HG02852 (cell line): ENCODE measurements around the gene CLN5.
"Not testable (repeated sequence)": the region's sequence is repeated elsewhere in the genome, so short reads cannot be mapped to it uniquely, and the experiment has no call there.

Source experiments
- ATAC-seq: cut with Tn5 transposase; IDR thresholded peaks from one replicate; pipeline ENCODE4 v1.9.1; 2021; ENCODE audit warnings: mild to moderate bottlenecking, moderate library complexity; ENCODE audit not compliant: unreplicated experiment

CLN5 gene

DNA sequence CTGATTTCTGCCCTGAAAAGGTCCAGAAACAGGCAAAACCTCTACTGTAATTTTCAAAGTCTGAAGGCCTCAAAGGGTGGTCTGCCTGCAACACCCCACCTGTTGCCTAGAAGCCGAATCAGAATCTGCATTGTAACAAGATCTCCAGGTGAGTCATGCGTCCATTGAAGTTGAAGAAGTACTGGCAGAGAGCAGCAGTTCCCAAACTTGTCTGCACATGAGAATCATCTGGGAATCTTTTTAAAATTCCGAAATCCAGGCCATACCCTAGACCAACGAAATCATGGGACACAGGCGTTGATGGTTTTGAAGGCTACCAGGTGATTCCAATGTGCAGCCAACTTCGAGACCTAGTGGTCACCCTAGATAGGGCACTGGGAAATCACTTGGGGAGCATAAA is 16.0 kb upstream of the CLN5 start:
- no peak for ATAC-seq

DNA sequence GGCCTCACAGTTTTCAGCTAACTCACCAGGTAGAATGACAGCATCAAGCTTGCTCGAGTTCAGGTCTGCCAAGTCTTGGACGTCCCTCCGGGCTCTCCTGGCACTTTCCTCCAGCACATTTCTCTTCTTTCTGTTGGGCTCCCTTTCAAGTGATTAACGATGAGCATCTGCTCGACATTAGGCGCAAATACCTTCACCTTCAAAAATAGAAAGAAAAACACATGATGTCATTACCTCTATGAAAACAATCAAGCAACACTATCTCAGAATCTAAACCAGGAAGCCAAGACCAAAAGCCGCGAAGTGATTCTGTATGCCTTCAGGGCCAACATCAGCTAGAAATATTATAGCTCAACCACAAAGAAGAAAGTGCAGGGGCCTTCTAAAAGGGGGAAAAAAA is 15.4 kb upstream of the CLN5 start:
- ATAC-seq, result no peak

DNA sequence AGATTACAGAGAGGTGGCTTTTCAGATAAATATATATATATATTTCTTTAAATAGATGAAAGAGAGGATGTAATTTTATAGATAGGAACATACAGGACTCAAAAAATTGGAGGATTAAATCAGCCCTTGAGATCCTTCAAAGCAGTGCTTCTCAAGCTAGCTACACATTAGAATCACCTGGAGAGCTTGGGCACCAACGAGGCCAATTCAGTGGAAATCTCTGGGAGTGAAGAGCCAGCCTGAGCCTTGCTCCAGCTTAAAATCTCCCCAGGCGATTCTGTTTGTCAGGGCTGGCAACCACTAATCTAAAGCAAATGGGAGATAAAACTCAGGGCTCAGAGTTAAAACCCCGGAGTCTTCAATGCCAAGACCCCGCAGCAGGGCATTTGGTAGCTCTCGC is 15.0 kb upstream of the CLN5 start:
- no peak for ATAC-seq

DNA sequence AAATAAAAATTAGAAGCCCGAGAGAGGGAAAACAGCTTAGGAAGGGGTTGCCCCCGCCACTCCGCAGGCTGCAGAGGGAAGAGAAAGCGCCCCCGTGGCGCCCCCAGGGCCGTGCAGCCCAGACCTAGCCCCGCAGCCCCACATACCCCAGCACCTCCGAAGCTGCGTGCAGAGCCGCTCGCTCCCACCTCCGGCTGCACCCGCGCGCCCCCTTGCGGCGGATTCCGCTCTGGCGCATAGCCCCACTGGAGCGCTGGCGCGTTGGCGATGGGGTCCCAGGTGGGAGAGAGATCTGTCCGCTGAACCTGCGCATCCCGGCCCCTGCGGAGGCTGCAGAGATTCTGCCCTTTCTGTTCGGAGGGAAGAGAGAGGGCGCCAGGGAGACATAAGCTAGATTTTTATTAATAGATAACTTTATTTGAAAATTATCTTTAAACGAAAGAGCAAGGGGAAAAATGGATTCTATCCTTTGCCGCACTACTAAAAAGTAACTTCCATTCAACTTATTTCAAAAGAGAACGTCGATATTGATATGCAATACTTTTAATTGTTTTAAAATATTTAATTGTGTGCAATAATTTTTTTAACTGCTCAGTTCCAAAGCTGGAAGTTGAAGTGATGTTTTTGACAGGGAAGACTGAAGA is 11.7 kb upstream of the CLN5 start:
- peak; percentile 99 for ATAC-seq

DNA sequence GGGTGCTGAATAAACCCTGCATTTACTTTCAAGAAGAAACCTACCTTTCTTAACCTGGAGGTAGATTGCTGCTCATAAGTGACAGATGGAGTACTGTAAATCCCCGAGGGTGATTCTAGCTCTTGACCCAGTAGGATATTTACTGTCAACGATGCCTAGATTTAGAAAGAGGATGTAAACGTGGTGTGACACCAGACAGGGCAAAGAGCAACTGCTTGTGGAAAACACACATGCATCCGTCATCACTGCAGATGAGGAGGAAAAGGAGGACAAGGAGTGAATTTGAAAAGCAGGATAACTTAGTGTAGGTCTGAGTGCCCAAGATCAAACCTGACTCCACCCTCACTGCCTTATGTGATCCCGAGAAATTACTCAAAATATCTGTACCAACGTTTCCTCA is 9.8 kb upstream of the CLN5 start:
- ATAC-seq, result no peak

- ATAC-seq, result no peak
Measured at GRCh38 chr13:76983676-76984075, 8.2 kb upstream of the CLN5 start.

GRCh38 chr13:76991432-76991795 is 467 bp upstream of the CLN5 start:
- ATAC-seq, result peak; percentile 57

- peak; percentile 5 for ATAC-seq
Measured at GRCh38 chr13:76992548-76993001, 694 bp downstream of the CLN5 start.

DNA sequence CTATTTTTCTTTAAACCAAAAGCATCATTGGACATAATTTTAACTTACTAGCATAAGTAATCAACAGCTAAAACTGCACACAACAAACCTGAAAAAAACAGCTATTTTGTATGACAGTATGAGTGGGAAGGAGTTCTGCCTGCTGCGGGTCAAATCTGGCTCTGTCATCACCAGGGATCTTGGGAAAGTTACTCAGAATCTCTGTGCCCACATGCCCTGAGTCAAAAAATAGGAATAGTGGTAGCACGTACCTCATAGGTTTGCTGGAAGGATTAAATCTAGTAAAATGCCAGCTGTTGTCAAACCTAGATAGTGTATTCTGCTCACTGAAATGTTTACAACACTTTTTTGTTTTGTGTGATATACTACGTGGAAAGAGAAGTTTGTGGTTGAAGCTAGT is 1.1 kb downstream of the CLN5 start:
- ATAC-seq, result no peak

DNA sequence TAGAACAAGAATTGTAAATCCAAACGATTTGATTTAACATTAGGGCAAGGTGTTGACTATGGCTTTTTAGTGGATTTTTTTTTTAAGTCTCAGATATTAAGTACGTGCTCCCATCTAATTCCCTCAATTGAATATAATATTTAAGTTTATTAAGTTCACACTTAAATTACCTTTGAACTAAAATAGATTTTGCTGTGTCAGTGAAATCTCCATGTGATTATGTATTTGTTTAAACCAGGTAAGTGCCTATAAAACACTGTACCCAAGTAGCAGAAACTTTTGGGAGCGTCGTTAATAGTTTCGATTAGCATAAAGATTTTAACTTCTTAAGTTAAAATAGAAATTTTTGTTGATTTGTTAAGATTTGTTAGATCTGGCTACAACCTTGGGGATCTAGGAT is 1.6 kb downstream of the CLN5 start:
- ATAC-seq, result no peak

- no peak for ATAC-seq
Measured at GRCh38 chr13:76994281-76994680, 2.4 kb downstream of the CLN5 start.

GRCh38 chr13:77000475-77000874 is 8.6 kb downstream of the CLN5 start:
- ATAC-seq, result no peak

DNA sequence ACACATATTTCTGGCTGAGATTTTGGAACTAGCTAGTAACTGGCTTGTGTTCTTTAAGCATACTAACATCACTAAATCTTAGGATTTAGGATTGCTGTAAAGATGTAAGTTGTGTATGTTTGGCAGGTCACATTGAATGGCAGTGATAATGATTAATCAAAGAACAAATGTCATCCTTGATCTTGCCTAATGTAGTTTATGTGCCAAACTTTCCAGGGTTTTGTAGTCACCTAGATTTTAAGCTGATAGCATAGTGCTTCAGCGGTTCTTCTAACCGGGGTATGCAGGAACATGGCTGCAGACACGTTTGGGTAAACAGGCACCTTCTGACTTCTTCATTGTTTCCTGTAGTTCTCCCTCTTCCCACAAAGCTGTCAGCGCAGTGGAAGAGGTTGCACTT is 9.7 kb downstream of the CLN5 start:
- no peak for ATAC-seq

- ATAC-seq, result no peak
Measured at GRCh38 chr13:77001963-77002587, 10.2 kb downstream of the CLN5 start.

DNA sequence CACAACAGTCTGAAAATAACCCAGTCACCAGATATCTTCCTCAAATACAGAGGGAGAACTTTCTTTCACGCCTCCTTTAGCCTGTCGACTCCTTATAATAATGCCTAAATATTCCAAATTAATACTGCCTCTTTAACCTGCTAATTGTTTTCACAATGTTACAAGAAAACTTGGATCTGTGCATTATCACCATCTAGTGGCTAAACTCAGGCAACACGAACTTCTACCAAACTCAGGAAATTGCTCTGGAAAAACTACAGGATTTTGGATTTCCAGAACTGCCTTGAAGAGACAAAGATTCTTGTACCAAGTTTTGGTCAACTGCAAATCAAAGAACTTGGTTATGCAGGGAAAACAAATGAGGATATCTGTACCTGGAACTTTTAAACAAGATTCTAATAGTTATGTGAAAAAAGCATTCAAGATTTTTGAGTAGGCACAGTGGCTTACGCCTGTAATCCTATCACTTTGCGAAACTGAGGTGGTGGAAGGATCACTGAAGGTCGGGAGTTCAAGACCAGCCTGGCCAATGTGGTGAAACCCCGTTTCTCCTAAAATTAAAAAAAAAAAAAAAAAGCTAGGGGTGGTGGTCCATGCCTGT is 10.8 kb downstream of the CLN5 start:
- no peak for ATAC-seq

DNA sequence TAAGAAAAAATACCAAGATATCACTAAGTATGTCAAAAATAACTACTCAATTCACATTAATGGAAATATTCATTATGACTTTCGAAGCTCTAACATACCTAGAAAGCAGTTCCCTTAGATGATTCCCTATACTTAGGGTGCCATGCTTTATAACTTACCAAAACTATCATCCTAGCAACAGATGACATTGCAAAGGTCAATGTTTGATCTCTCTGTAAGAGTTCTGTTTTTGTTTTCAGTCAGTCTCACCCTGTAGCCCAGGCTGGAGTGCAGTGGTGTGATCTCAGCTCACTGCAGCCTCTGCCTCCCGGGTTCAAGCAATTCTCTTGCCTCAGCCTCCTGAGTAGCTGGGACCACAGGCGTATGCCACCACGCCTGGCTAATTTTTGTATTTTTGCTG is 16.5 kb downstream of the CLN5 start:
- peak; percentile 78 for ATAC-seq

DNA sequence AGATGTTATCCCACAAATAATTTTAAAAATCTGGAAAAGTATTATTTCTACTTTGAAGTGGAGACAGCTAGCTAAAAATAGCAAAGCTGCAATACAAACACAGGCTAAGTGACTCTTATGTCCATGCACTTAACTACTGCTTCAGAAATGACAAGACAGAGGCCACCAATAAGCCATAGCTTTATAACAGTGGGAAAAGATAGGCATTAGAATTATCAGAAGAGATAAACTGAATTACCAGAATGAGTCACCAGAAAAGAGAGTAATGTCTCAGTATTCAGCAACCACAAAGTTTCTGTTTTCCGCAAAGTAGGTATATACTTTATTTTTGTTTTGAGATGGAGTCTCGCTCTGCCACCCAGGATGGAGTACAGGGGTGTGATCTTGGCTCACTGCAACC is 17.1 kb downstream of the CLN5 start:
- ATAC-seq, result peak; percentile 80

- ATAC-seq, result not testable (repeated sequence)
Measured at GRCh38 chr13:77009719-77010118, 17.8 kb downstream of the CLN5 start.

DNA sequence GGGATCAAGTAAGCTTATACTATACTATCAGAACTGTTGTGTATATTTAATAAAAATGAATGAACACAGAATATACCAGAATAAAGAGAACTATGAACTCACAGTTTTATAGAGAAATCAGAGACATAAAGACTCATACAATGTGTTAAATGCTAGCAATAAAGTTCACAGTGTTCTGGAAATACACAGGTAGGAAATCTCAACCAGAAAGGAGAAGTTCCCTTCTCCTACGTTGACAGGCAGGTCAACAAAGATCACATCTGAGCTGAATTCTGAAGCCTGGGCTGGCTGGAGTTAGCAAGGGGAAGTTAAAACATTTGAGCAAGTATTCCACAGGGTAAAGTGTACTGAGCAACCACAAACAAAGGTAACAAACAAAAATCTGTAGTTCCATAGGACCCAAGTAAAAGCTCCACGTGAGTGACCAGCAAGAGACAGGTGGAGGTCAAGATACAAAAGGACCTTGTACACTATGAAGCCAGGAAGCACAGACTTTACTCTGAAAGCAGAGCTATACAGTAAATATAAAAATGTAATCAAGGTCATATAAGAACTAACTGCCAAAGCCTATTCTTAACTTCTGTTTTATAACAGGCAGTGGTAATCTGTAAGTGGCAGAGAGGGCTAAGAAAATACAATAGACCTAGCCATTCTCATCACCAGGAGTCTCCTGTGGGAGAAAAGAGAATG is 22.1 kb downstream of the CLN5 start:
- ATAC-seq, result no peak

DNA sequence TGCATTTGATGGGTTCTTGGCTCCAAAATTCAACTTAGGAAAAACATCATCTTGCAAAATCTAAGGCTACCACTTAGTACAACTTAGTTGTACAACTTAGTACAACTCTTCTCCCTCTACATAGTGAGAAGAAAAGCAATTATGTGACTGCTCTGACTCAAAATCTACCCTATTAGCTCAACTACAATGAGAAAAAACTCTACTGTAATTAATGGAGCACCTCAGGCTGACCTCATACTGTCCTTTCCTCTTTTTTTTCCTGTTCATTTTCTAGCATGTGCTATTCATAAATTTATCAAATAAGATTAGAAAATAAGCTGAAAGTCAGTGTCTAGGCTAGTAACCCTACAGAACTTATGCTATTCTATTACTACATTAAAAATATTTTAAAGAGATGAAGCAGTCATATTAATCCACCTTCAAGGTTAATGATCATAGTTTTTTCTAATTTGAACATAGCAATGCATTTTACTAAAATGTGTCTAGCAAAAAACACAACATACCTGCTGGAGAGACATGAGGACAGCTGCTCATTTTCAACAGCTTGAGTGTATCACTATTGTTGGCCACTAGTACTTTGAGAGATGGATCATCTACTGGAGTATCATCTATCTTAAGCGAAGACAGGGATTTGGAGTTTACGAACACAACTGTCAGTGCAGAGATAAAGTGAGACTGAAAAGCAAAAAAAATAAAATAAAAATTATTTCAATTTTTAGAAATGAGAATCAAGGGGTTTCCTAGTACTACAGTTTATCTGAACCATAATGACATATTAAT is 23.2 kb downstream of the CLN5 start:
- no peak for ATAC-seq

GRCh38 chr13:77016251-77016812 is 24.5 kb downstream of the CLN5 start:
- ATAC-seq, result no peak
